ENCODE results near the gene CACNA1G. TPM values are rescaled to one million over a fixed set of nuclear protein-coding genes. Genes with fewer than 3 reads are reported as not detected.

The CACNA1G gene
- total RNA-seq, 6 experiments from 2014 or later = not detected

GRCh38 chr17:50598487-50598886 is 38.0 kb downstream of the CACNA1G start:
- WGBS (ENCODE audit: insufficient coverage, low coverage, low lambda C conversion rate, missing lambda C conversion rate) = 84% methylated on average over 4 of the region's 5 CpGs
- Histone ChIP-seq H3K9me3 (no peaks in the 10 kb centered on the region), H3K36me3 (no peaks in the 10 kb centered on the region), H3K4me1 (no peaks in the 10 kb centered on the region), H3K27ac (no peak overlapping the region), H3K27me3 (no peaks in the 10 kb centered on the region), H3K4me3 (no peak overlapping the region)
- no peak for DNase-seq
- intact Hi-C loops (cut with DNase I) = no loop called here
- TF ChIP-seq POLR2A (IDR thresholded peaks at IDR 0.05) = no peak
- TF ChIP-seq, protein P1, sequence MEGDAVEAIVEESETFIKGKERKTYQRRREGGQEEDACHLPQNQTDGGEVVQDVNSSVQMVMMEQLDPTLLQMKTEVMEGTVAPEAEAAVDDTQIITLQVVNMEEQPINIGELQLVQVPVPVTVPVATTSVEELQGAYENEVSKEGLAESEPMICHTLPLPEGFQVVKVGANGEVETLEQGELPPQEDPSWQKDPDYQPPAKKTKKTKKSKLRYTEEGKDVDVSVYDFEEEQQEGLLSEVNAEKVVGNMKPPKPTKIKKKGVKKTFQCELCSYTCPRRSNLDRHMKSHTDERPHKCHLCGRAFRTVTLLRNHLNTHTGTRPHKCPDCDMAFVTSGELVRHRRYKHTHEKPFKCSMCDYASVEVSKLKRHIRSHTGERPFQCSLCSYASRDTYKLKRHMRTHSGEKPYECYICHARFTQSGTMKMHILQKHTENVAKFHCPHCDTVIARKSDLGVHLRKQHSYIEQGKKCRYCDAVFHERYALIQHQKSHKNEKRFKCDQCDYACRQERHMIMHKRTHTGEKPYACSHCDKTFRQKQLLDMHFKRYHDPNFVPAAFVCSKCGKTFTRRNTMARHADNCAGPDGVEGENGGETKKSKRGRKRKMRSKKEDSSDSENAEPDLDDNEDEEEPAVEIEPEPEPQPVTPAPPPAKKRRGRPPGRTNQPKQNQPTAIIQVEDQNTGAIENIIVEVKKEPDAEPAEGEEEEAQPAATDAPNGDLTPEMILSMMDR (IDR thresholded peaks at IDR 0.05) = no peak
- no peak for ATAC-seq

DNA sequence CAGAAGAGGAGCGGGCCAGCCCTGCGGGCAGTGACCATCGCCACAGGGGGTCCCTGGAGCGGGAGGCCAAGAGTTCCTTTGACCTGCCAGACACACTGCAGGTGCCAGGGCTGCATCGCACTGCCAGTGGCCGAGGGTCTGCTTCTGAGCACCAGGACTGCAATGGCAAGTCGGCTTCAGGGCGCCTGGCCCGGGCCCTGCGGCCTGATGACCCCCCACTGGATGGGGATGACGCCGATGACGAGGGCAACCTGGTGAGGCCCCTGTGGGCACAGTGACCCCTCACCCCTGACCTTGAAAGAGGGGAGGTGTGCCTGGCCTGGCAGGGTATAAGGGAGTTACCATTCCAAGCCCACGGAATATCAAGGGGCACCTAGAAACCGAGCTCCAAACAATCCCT is 39.1 kb downstream of the CACNA1G start:
- intact Hi-C loops (cut with DNase I) = no loop called here
- DNase-seq = no peak

GRCh38 chr17:50601823-50602375 is 41.4 kb downstream of the CACNA1G start:
- WGBS (ENCODE audit: insufficient coverage, low coverage, low lambda C conversion rate, missing lambda C conversion rate) = 66% methylated on average over 10 of the region's 13 CpGs
- Histone ChIP-seq H3K9me3 (no peaks in the 10 kb centered on the region), H3K4me1 (no peaks in the 10 kb centered on the region), H3K27ac (no peak overlapping the region), H3K36me3 (no peaks in the 10 kb centered on the region), H3K27me3 (no peaks in the 10 kb centered on the region), H3K4me3 (no peak overlapping the region)
- ATAC-seq = no peak
- intact Hi-C loops (cut with DNase I) = no loop called here
- TF ChIP-seq, protein P1 (IDR thresholded peaks at IDR 0.05) = no peak
- no peak for TF ChIP-seq POLR2A (IDR thresholded peaks at IDR 0.05)
- no peak for DNase-seq

More for the DNA sequence above, 39.1 kb downstream of the CACNA1G start:
- ATAC-seq = no peak
- WGBS (ENCODE audit: insufficient coverage, low coverage, low lambda C conversion rate, missing lambda C conversion rate) = no CpG with 5 or more reads among the region's 15 CpGs
- Histone ChIP-seq H3K4me3 (no peak overlapping the region), H3K36me3 (no peaks in the 10 kb centered on the region), H3K27me3 (no peaks in the 10 kb centered on the region), H3K27ac (no peak overlapping the region), H3K9me3 (no peaks in the 10 kb centered on the region), H3K4me1 (no peaks in the 10 kb centered on the region)
- TF ChIP-seq, protein P1 (IDR thresholded peaks at IDR 0.05) = no peak
- TF ChIP-seq POLR2A (IDR thresholded peaks at IDR 0.05) = no peak

DNA sequence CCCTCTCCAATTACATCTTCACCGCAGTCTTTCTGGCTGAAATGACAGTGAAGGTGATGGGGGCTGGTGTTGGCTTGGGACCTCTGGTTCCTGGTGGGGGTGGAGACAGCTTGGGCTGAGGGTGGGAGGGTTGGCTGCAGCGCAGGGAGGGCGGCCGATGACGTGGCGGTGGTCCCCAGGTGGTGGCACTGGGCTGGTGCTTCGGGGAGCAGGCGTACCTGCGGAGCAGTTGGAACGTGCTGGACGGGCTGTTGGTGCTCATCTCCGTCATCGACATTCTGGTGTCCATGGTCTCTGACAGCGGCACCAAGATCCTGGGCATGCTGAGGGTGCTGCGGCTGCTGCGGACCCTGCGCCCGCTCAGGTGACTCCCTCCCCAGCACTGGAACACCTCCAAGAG is 42.3 kb downstream of the CACNA1G start:
- no peak for DNase-seq
- no peaks in the 10 kb centered on the region for H3K9me3 ChIP-seq
- no peaks in the 10 kb centered on the region for H3K27me3 ChIP-seq
- no peak for ATAC-seq
- 44% methylated on average over 4 of the region's 18 CpGs for WGBS (ENCODE audit: insufficient coverage, low coverage, low lambda C conversion rate, missing lambda C conversion rate)
- H3K36me3 ChIP-seq = no peaks in the 10 kb centered on the region
- no peak overlapping the region for H3K27ac ChIP-seq
- H3K4me1 ChIP-seq = no peaks in the 10 kb centered on the region
- intact Hi-C loops (cut with DNase I) = no loop called here
- no peak overlapping the region for H3K4me3 ChIP-seq
- TF ChIP-seq, protein P1 (IDR thresholded peaks at IDR 0.05) = no peak
- TF ChIP-seq POLR2A (IDR thresholded peaks at IDR 0.05) = no peak

DNA sequence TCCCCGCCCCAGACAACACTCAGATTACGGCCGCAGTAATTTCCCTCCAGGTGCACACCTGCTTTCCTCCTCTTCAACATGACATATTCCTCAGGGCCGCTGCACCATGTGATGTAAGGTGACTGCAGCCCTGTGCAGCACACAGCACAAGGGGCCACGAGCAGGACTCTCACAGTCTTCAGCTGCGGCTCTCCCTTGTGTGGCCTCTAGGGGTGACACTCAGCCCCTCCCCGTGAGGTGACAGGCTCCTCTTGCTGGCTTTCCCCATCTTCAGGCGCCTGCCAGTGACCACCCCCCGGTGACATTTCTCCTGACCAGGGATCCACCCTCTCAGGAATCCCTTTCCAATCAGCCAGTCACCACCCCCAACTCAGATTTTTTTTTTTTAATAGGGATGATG is 42.8 kb downstream of the CACNA1G start:
- WGBS (ENCODE audit: insufficient coverage, low coverage, low lambda C conversion rate, missing lambda C conversion rate) = 55% methylated on average over 7 of the region's 9 CpGs

More for the DNA sequence above, 42.8 kb downstream of the CACNA1G start:
- no peaks in the 10 kb centered on the region for H3K36me3 ChIP-seq
- no peak for ATAC-seq
- TF ChIP-seq, protein P1 (IDR thresholded peaks at IDR 0.05) = no peak
- TF ChIP-seq POLR2A (IDR thresholded peaks at IDR 0.05) = no peak
- DNase-seq = no peak
- H3K4me3 ChIP-seq = no peak overlapping the region
- no peaks in the 10 kb centered on the region for H3K9me3 ChIP-seq
- no peaks in the 10 kb centered on the region for H3K27me3 ChIP-seq
- H3K4me1 ChIP-seq = no peaks in the 10 kb centered on the region
- H3K27ac ChIP-seq = no peak overlapping the region
- intact Hi-C loops (cut with DNase I) = no loop called here

Measured in right lobe of liver (tissue), 6 donors.